H9 (cell line): Measurements from ENCODE around the gene CCL25. TPM values are rescaled to one million over a fixed set of nuclear protein-coding genes. Genes with fewer than 3 reads are reported as not detected.
"Not testable (repeated sequence)": the region's sequence is repeated elsewhere in the genome, so short reads cannot be mapped to it uniquely, and the experiment has no call there.

Experiments
- DNase-seq: peaks from one replicate; pipeline ENCODE4 v3.0.0-alpha.2; 2017
- H2AFZ ChIP-seq: one replicate; pipeline ENCODE4 v1.6.1; 2013; ENCODE audit warnings: mild to moderate bottlenecking, low read length, control low read depth, moderate library complexity
- H2AK5ac ChIP-seq: 2 replicates; pipeline ENCODE4 v1.6.1; 2013; ENCODE audit warnings: low read length, control low read depth, mixed read lengths; ENCODE audit not compliant: insufficient read length
- H2BK120ac ChIP-seq: one replicate; pipeline ENCODE4 v1.6.1; 2013; ENCODE audit warnings: low read depth, mild to moderate bottlenecking, low read length, control low read depth, inconsistent platforms; ENCODE audit not compliant: poor library complexity, severe bottlenecking
- H2BK12ac ChIP-seq: 2 replicates; pipeline ENCODE4 v1.6.1; 2013; ENCODE audit warnings: low read length, control low read depth, mixed read lengths, low read depth; ENCODE audit not compliant: insufficient read length
- H2BK15ac ChIP-seq: 2 replicates; pipeline ENCODE4 v1.6.1; 2013; ENCODE audit warnings: low read depth, low read length, control low read depth
- H2BK20ac ChIP-seq: one replicate; pipeline ENCODE4 v1.6.1; 2013; ENCODE audit warnings: low read depth, mild to moderate bottlenecking, low read length, control low read depth, inconsistent platforms; ENCODE audit not compliant: poor library complexity, severe bottlenecking
- H2BK5ac ChIP-seq: 2 replicates; pipeline ENCODE4 v1.6.1; 2013; ENCODE audit warnings: low read length, control low read depth, mixed read lengths; ENCODE audit not compliant: insufficient read length
- H3K14ac ChIP-seq: 2 replicates; pipeline ENCODE4 v1.6.1; 2013; ENCODE audit warnings: low read length, control low read depth; ENCODE audit not compliant: insufficient read depth
- H3K18ac ChIP-seq: 2 replicates; pipeline ENCODE4 v1.6.1; 2013; ENCODE audit warnings: low read depth, mild to moderate bottlenecking, mixed read lengths, low read length, control low read depth; ENCODE audit not compliant: insufficient read length
- H3K23ac ChIP-seq: 2 replicates; pipeline ENCODE4 v1.6.1; 2013; ENCODE audit warnings: low read length, control low read depth, mixed read lengths, low read depth; ENCODE audit not compliant: insufficient read length
- H3K23me2 ChIP-seq: 2 replicates; pipeline ENCODE4 v1.6.1; 2013; ENCODE audit warnings: low read depth, mild to moderate bottlenecking, mixed read lengths, low read length, control low read depth; ENCODE audit not compliant: insufficient read length, poor library complexity, severe bottlenecking
- H3K27ac ChIP-seq: 2 replicates; pipeline ENCODE4 v1.5.1; 2013; ENCODE audit warnings: low read length, control low read depth, mixed read lengths, low read depth; ENCODE audit not compliant: insufficient read length
- H3K27me3 ChIP-seq: 2 replicates; pipeline ENCODE4 v1.6.1; 2013; ENCODE audit warnings: low read length, control low read depth, inconsistent platforms; ENCODE audit not compliant: insufficient read depth
- H3K4ac ChIP-seq: 2 replicates; pipeline ENCODE4 v1.6.1; 2013; ENCODE audit warnings: low read depth, mild to moderate bottlenecking, control low read depth, inconsistent platforms, low read length, moderate library complexity
- H3K4me1 ChIP-seq: 2 replicates; pipeline ENCODE4 v1.6.1; 2013; ENCODE audit warnings: low read length, control low read depth, inconsistent platforms; ENCODE audit not compliant: insufficient read depth
- H3K4me2 ChIP-seq: 2 replicates; pipeline ENCODE4 v1.6.1; 2013; ENCODE audit warnings: low read length, control low read depth, mixed read lengths; ENCODE audit not compliant: insufficient read length, insufficient read depth
- H3K56ac ChIP-seq: 2 replicates; pipeline ENCODE4 v1.6.1; 2013; ENCODE audit warnings: low read depth, mild to moderate bottlenecking, mixed read lengths, low read length, control low read depth; ENCODE audit not compliant: insufficient read length
- H3K79me1 ChIP-seq: 2 replicates; pipeline ENCODE4 v1.6.1; 2013; ENCODE audit warnings: low read depth, mild to moderate bottlenecking, moderate library complexity, low read length, control low read depth, inconsistent platforms; ENCODE audit not compliant: insufficient read depth, poor library complexity, severe bottlenecking
- H3K79me2 ChIP-seq: 2 replicates; pipeline ENCODE4 v1.6.1; 2013; ENCODE audit warnings: low read length, control low read depth, inconsistent platforms; ENCODE audit not compliant: insufficient read depth
- H3K9ac ChIP-seq: 2 replicates; pipeline ENCODE4 v1.6.1; 2013; ENCODE audit warnings: low read length, control low read depth, mixed read lengths; ENCODE audit not compliant: insufficient read length; ENCODE audit errors: extremely low read depth
- H3K9me3 ChIP-seq: one replicate; pipeline ENCODE4 v1.6.1; 2013; ENCODE audit warnings: low read depth, low read length, inconsistent platforms; ENCODE audit not compliant: control insufficient read depth
- H3T11ph ChIP-seq: one replicate; pipeline ENCODE4 v1.6.1; 2013; ENCODE audit warnings: mild to moderate bottlenecking, low read length, control low read depth, inconsistent platforms
- H4K20me1 ChIP-seq: one replicate; pipeline ENCODE4 v1.6.1; 2013; ENCODE audit not compliant: control insufficient read depth, insufficient read length, insufficient read depth
- H4K5ac ChIP-seq: 2 replicates; pipeline ENCODE4 v1.6.1; 2013; ENCODE audit warnings: low read depth, mild to moderate bottlenecking, mixed read lengths, low read length, control low read depth; ENCODE audit not compliant: insufficient read length
- H4K8ac ChIP-seq: replicated peaks from 2 replicates; pipeline ENCODE4 v1.6.1; 2013; ENCODE audit warnings: low read length, control low read depth, mixed read lengths, low read depth; ENCODE audit not compliant: insufficient read length
- H4K91ac ChIP-seq: 2 replicates; pipeline ENCODE4 v1.6.1; 2013; ENCODE audit warnings: low read depth, mild to moderate bottlenecking, moderate library complexity, mixed read lengths, low read length, control low read depth; ENCODE audit not compliant: insufficient read length
- H3K27ac Mint-ChIP-seq, 3 experiments: 2 replicates in 2 of 3; 3 replicates in 1 of 3; pipeline ENCODE4 v1.8.0; 2020 to 2021; ENCODE audit warnings: mixed read lengths in 3 of 3, mild to moderate bottlenecking in 1 of 3, moderate library complexity in 1 of 3
- H3K27me3 Mint-ChIP-seq: 2 replicates; pipeline ENCODE4 v1.8.0; 2021; ENCODE audit warnings: low read depth, mild to moderate bottlenecking, moderate library complexity, mixed read lengths
- H3K36me3 Mint-ChIP-seq, 3 experiments: 2 replicates in 2 of 3; 3 replicates in 1 of 3; pipeline ENCODE4 v1.8.0; 2020 to 2021; ENCODE audit warnings: low read depth in 3 of 3, mixed read lengths in 3 of 3; ENCODE audit not compliant: insufficient read depth in 1 of 3
- H3K4me1 Mint-ChIP-seq, 2 experiments: 2 replicates each; pipeline ENCODE4 v1.8.0; 2020; ENCODE audit warnings: mixed read lengths in 2 of 2
- H3K4me3 Mint-ChIP-seq, 2 experiments: 2 replicates in 1 of 2; 3 replicates in 1 of 2; pipeline ENCODE4 v1.8.0; 2020 to 2021; ENCODE audit warnings: mild to moderate bottlenecking in 2 of 2, mixed read lengths in 2 of 2, moderate library complexity in 1 of 2
- H3K9me3 Mint-ChIP-seq, 2 experiments: 2 replicates in 1 of 2; 3 replicates in 1 of 2; pipeline ENCODE4 v1.8.0; 2020; ENCODE audit warnings: mild to moderate bottlenecking in 2 of 2, mixed read lengths in 2 of 2, moderate library complexity in 1 of 2
- WGBS: extraction: QIAGEN DNeasy Blood & Tissue Kit; methylation state at CpG from one replicate; pipeline ENCODE4 v1.1.7; 2013; ENCODE audit warnings: missing lambda C conversion rate, low lambda C conversion rate, mixed read lengths; ENCODE audit not compliant: insufficient read length; ENCODE audit errors: extremely low coverage; 5-methylcytosine and 5-hydroxymethylcytosine counted together
- total RNA-seq: library from RNA; stranded (reverse); gene quantifications from 2 replicates; pipeline ENCODE4 v1.2.1, GENCODE V29; 2021
- TF ChIP-seq, protein P1 (sequence below): fragments of 200-600 bp; sonication (generic); conservative IDR thresholded peaks from 3 replicates; pipeline ENCODE4 v1.8.0; 2021; ENCODE audit warnings: antibody characterized with exemption, mild to moderate bottlenecking

The CCL25 gene
- total RNA-seq, 1 experiment from 2014 or later, result not detected

DNA sequence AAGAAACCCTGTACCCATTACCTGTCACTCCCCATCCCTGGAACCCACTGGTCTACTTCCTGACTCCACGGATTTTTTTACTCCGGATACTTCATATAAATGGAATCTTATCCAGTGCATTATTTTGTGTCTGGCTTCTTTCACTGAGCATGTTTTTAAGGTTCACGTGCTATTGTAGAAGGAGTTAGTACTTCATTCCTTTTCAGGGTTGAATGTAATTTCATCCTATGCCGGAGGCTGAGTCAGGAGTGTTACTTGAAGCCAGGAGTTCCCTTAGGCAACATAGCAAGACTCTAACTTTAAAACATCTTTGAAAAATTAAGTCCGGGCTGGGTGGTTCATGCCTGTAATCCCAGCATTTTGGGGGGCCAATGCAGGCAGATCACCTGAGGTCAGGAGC, 29.2 kb upstream of the CCL25 start:
- H4K91ac ChIP-seq, result no peak overlapping the region
- no peak overlapping the region for H3K9ac ChIP-seq
- no peak overlapping the region for H3K18ac ChIP-seq
- no peak overlapping the region for H2BK120ac ChIP-seq
- no peaks in the 10 kb centered on the region for H3K79me2 ChIP-seq
- no peaks in the 10 kb centered on the region for H3K27me3 Mint-ChIP-seq
- H3K23me2 ChIP-seq, result no peaks in the 10 kb centered on the region
- H2BK12ac ChIP-seq, result no peak overlapping the region
- no peak overlapping the region for H2BK15ac ChIP-seq
- no peaks in the 10 kb centered on the region for H3K9me3 ChIP-seq
- H3K79me1 ChIP-seq, result no peaks in the 10 kb centered on the region
- H3K9me3 Mint-ChIP-seq, result no peaks in the 10 kb centered on the region; a peak in 1 of 5 replicates
- no peak for DNase-seq
- no peak overlapping the region for H3K4me2 ChIP-seq
- H3K4me3 Mint-ChIP-seq, result no peak overlapping the region
- TF ChIP-seq, protein P1, sequence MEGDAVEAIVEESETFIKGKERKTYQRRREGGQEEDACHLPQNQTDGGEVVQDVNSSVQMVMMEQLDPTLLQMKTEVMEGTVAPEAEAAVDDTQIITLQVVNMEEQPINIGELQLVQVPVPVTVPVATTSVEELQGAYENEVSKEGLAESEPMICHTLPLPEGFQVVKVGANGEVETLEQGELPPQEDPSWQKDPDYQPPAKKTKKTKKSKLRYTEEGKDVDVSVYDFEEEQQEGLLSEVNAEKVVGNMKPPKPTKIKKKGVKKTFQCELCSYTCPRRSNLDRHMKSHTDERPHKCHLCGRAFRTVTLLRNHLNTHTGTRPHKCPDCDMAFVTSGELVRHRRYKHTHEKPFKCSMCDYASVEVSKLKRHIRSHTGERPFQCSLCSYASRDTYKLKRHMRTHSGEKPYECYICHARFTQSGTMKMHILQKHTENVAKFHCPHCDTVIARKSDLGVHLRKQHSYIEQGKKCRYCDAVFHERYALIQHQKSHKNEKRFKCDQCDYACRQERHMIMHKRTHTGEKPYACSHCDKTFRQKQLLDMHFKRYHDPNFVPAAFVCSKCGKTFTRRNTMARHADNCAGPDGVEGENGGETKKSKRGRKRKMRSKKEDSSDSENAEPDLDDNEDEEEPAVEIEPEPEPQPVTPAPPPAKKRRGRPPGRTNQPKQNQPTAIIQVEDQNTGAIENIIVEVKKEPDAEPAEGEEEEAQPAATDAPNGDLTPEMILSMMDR, result no peak
- no peak overlapping the region for H3K14ac ChIP-seq
- no CpG with 5 or more reads among the region's 5 CpGs for WGBS
- H2BK5ac ChIP-seq, result no peak overlapping the region
- peaks cover 0 to 2% (median 0%) of the 10 kb centered on the region in 3 experiments; a peak in 1 of 7 replicates for H3K36me3 Mint-ChIP-seq
- H2AK5ac ChIP-seq, result no peak overlapping the region
- H3K27ac Mint-ChIP-seq, result no peak overlapping the region
- H4K8ac ChIP-seq, result no peak overlapping the region
- H4K20me1 ChIP-seq, result no peaks in the 10 kb centered on the region
- H3K27ac ChIP-seq, result no peak overlapping the region
- H2BK20ac ChIP-seq, result no peak overlapping the region
- H3K4ac ChIP-seq, result no peak overlapping the region
- no peak overlapping the region for H3K56ac ChIP-seq
- no peaks in the 10 kb centered on the region for H3K4me1 ChIP-seq
- no peak overlapping the region for H3T11ph ChIP-seq
- no peaks in the 10 kb centered on the region for H3K27me3 ChIP-seq
- no peak overlapping the region for H2AFZ ChIP-seq
- 0 out of 4 replicates have a peak, but pooled peaks cover 0 to 3% of the 10 kb centered on the region in 2 experiments for H3K4me1 Mint-ChIP-seq
- H3K23ac ChIP-seq, result no peak overlapping the region
- H4K5ac ChIP-seq, result no peak overlapping the region

DNA sequence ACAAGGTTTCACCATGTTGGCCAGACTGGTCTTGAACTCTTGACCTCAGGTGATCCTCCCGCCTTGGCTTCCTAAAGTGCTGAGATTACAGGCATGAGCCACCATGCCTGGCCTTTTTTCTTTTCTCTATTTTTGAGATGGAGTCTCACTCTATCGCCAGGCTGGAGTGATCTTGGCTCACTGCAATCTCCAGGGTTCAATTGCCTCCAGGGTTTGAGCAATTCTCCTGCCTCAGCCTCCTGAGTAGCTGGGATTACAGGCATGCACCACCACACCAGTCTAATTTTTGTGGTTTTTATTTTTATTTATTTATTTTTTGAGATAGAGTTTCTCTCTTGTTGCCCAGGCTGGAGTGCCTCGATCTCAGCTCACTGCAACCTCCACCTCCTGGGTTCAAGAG, 28.3 kb upstream of the CCL25 start:
- H2BK15ac ChIP-seq, H3K23ac ChIP-seq, H3T11ph ChIP-seq, H3K4me3 Mint-ChIP-seq, H4K8ac ChIP-seq, H3K4me2 ChIP-seq, H3K27ac Mint-ChIP-seq, H3K23me2 ChIP-seq, H3K4me1 ChIP-seq, H3K79me2 ChIP-seq, H2AFZ ChIP-seq, H3K9me3 ChIP-seq, H3K18ac ChIP-seq, H3K9ac ChIP-seq, H3K56ac ChIP-seq, H4K91ac ChIP-seq, H3K27me3 ChIP-seq, H3K27ac ChIP-seq, DNase-seq, H2BK20ac ChIP-seq, H2BK12ac ChIP-seq, H3K4ac ChIP-seq, H3K27me3 Mint-ChIP-seq, H4K5ac ChIP-seq, H3K9me3 Mint-ChIP-seq, H3K36me3 Mint-ChIP-seq, H3K14ac ChIP-seq, H3K79me1 ChIP-seq, H2AK5ac ChIP-seq, H2BK120ac ChIP-seq, H2BK5ac ChIP-seq, H4K20me1 ChIP-seq: not testable (repeated sequence)
- no CpG with 5 or more reads among the region's 3 CpGs for WGBS
- peaks cover 6 to 11% of the 10 kb centered on the region in 2 experiments for H3K4me1 Mint-ChIP-seq
